Hepatocyte (in vitro differentiated cells): Measurements from ENCODE around the gene STAT5A.

ENCODE experiments used
- CTCF ChIP-seq: fragments of 200-600 bp; sonication (generic); IDR thresholded peaks from 2 replicates; pipeline ENCODE4 v1.5.1; 2016; ENCODE audit warnings: antibody characterized with exemption, mild to moderate bottlenecking; ENCODE audit not compliant: poor library complexity
- EZH2 ChIP-seq: fragments of 200-600 bp; sonication (generic); IDR thresholded peaks from 2 replicates; pipeline ENCODE4 v1.6.1; 2016; ENCODE audit warnings: antibody characterized with exemption, mild to moderate bottlenecking, borderline replicate concordance

GRCh38 chr17:42347198-42347597, 58.9 kb downstream of the STAT5A start:
- TF ChIP-seq CTCF (no peak), EZH2 (no peak)
